ENCODE measurements around the gene ATP2B2.

ATP2B2 gene

DNA sequence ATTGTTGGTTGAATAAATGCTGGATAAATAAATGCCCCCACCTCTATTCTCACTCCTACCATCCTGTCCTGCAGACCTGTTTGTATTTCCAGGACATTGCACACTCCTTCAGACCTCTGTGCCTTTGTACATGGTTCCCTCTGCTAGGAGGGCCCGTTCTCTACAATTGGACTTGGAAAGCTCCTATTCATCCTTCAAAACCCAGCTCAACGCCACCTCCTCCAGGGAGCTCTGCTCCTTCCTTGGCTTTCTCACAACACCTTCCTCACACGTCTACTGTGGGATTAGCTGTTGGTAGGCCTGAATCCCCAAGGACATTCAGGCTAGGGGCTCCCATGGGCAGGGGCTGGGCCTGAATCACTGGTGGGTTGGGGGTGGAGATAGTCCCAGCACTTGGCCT lies 105.8 kb downstream of the ATP2B2 start:
- no peak overlapping the region for H3K4me3 ChIP-seq (ENCODE audit: low read length)
- H3K4me2 ChIP-seq (ENCODE audit: low read length), result no peak overlapping the region
- no peaks in the 10 kb centered on the region for H3K36me3 ChIP-seq (ENCODE audit: insufficient read depth, low read length)
- H3K9me3 ChIP-seq (replicated peaks; ENCODE audit: low read length), result no peaks in the 10 kb centered on the region
- H3K9ac ChIP-seq (ENCODE audit: low read depth, low read length), result no peak overlapping the region
- peaks cover 60% of the 10 kb centered on the region for H3K27me3 ChIP-seq (ENCODE audit: control insufficient read depth, insufficient read depth, low read length)
- no peaks in the 10 kb centered on the region for H3K4me1 ChIP-seq (ENCODE audit: control insufficient read depth, insufficient read depth, low read length)

DNA sequence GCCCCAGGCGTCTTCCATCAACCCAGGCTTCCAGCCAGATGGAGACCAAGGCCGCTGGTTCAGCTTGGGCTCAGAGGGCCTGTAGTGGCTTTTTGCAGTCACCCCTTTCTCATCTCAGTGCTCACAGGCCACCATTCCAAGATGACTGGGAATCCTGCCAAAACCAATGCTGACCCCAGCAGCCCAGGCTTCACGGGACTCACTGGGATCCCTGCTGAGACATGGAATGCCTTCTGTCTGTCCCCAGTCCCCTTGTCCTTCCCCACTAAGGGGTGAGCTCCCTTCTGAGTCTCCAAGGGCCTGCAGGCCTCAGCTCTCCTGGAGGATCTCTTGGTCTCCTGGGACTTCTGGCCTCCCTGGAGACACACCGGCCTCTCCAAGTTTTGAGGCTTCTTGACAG lies 107.0 kb downstream of the ATP2B2 start:
- Histone ChIP-seq H3K4me3 (ENCODE audit: low read length) (no peak overlapping the region), H3K9me3 (replicated peaks; ENCODE audit: low read length) (no peaks in the 10 kb centered on the region), H3K4me2 (ENCODE audit: low read length) (no peak overlapping the region), H3K36me3 (ENCODE audit: insufficient read depth, low read length) (no peaks in the 10 kb centered on the region), H3K27me3 (ENCODE audit: control insufficient read depth, insufficient read depth, low read length) (peaks cover 54% of the 10 kb centered on the region), H3K4me1 (ENCODE audit: control insufficient read depth, insufficient read depth, low read length) (no peaks in the 10 kb centered on the region), H3K9ac (ENCODE audit: low read depth, low read length) (no peak overlapping the region)

DNA sequence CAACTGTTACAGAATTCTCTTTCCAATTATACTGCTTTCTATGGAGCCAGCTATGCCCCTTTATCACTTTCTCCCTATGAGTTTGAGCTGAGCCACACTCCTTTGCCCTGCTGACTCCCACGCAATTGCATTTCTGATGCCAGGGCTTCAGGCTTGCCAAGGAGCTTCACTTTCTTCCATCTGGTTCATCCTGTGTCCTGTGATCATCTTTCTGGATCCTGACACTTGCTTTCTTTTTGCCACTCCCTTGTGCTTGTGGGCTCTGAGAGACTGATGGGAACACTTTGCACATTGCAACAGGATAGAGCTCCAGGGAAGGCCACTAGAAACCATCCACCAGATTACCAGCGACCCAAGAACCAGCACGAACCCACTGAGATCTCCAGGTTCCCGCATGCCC lies 107.5 kb downstream of the ATP2B2 start:
- no peaks in the 10 kb centered on the region for H3K4me1 ChIP-seq (ENCODE audit: control insufficient read depth, insufficient read depth, low read length)

DNA sequence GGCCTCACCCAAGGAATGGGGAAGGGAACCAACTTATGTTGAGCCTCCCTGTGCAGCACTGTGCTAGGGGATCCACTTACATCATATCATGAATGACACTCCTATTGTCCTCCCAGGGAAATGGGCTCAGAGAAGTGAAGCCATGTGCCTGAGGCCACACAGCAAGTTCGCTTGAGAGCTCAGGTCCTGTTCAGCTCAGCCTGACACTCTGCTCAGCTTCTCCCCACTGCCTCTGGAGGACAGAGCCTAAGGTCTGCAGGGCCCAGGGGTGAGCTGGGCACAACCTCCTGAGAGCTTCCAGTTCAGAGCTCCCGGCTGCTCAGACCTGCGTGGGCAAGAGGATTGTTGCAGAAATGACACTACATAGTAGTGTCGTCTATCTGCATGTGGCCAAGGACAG lies 108.5 kb downstream of the ATP2B2 start:
- Histone ChIP-seq H3K4me1 (ENCODE audit: control insufficient read depth, insufficient read depth, low read length) (no peaks in the 10 kb centered on the region), H3K9ac (ENCODE audit: low read depth, low read length) (no peak overlapping the region), H3K4me3 (ENCODE audit: low read length) (no peak overlapping the region), H3K4me2 (ENCODE audit: low read length) (no peak overlapping the region), H3K36me3 (ENCODE audit: insufficient read depth, low read length) (no peaks in the 10 kb centered on the region), H3K9me3 (replicated peaks; ENCODE audit: low read length) (no peaks in the 10 kb centered on the region), H3K27me3 (ENCODE audit: control insufficient read depth, insufficient read depth, low read length) (peaks cover 48% of the 10 kb centered on the region)

More for the DNA sequence above, 107.5 kb downstream of the ATP2B2 start:
- H3K4me3 ChIP-seq (ENCODE audit: low read length), result no peak overlapping the region
- H3K9me3 ChIP-seq (replicated peaks; ENCODE audit: low read length), result no peaks in the 10 kb centered on the region
- H3K27me3 ChIP-seq (ENCODE audit: control insufficient read depth, insufficient read depth, low read length), result peaks cover 52% of the 10 kb centered on the region
- H3K9ac ChIP-seq (ENCODE audit: low read depth, low read length), result no peak overlapping the region
- no peak overlapping the region for H3K4me2 ChIP-seq (ENCODE audit: low read length)
- H3K36me3 ChIP-seq (ENCODE audit: insufficient read depth, low read length), result no peaks in the 10 kb centered on the region

DNA sequence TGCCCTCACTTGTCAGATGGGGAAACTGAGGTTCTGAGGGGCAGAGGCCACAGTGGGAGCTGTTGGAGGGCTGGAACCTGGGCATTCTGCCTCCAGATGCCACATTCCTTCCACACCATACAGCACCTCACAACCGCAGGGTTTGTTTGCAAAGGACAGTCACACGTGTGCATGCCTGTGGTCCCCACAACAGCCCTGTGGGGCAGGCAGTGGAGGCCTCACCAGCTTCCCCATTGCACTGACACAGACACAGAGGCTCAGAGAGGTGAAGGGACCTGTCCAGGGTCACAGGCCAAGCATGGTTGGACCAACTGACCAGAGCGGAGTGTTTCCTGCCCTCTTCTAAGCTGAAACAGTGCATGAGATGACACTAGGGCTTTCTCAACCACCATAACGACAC lies 109.3 kb downstream of the ATP2B2 start:
- Histone ChIP-seq H3K9ac (ENCODE audit: low read depth, low read length) (no peak overlapping the region), H3K4me2 (ENCODE audit: low read length) (no peak overlapping the region), H3K9me3 (replicated peaks; ENCODE audit: low read length) (no peaks in the 10 kb centered on the region), H3K36me3 (ENCODE audit: insufficient read depth, low read length) (no peaks in the 10 kb centered on the region), H3K4me3 (ENCODE audit: low read length) (no peak overlapping the region), H3K27me3 (ENCODE audit: control insufficient read depth, insufficient read depth, low read length) (peaks cover 52% of the 10 kb centered on the region), H3K4me1 (ENCODE audit: control insufficient read depth, insufficient read depth, low read length) (no peaks in the 10 kb centered on the region)

DNA sequence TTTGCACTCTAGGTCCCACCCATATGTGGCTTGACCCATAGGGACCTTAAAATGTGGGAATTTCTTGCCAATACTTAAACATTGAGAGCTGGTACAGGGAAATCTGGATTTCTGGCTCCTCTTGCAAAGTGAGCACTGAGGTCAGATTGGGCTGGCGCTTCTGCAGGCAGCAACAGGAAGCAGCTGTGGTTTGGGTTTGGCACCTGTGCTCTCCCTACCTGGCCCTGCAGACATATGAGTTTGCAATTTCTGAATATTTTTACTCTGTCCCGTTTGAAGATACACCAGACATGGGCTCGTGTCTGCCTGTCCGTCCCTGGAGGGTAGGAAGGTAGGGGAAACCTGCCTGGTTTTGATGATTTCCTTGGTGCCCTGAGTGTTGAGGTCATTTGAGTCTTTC lies 109.7 kb downstream of the ATP2B2 start:
- Histone ChIP-seq H3K36me3 (ENCODE audit: insufficient read depth, low read length) (no peaks in the 10 kb centered on the region), H3K4me3 (ENCODE audit: low read length) (no peak overlapping the region), H3K27me3 (ENCODE audit: control insufficient read depth, insufficient read depth, low read length) (peaks cover 51% of the 10 kb centered on the region), H3K9ac (ENCODE audit: low read depth, low read length) (no peak overlapping the region), H3K4me1 (ENCODE audit: control insufficient read depth, insufficient read depth, low read length) (no peaks in the 10 kb centered on the region), H3K9me3 (replicated peaks; ENCODE audit: low read length) (no peaks in the 10 kb centered on the region), H3K4me2 (ENCODE audit: low read length) (no peak overlapping the region)

DNA sequence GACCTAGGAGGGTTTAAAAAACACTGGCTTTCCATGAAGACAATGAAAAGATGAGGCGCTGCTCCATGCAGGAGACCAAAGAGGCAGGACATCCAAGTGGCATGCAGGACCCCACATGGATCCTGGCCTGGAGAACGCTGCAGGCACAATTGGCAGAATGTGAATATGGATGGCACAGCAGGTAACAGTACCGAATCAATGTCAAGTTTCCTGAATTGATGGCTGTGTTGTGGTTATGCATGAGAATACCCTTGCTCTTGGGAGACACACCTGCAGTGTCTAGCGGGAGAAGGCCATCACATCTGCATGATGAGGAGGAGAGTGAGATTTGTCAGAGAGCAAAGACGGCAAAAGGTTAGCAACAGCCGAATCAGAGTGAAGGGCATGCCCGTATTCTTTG lies 110.2 kb downstream of the ATP2B2 start:
- Histone ChIP-seq H3K9ac (ENCODE audit: low read depth, low read length) (no peak overlapping the region), H3K9me3 (replicated peaks; ENCODE audit: low read length) (no peaks in the 10 kb centered on the region), H3K4me1 (ENCODE audit: control insufficient read depth, insufficient read depth, low read length) (no peaks in the 10 kb centered on the region), H3K36me3 (ENCODE audit: insufficient read depth, low read length) (no peaks in the 10 kb centered on the region), H3K4me3 (ENCODE audit: low read length) (no peak overlapping the region), H3K27me3 (ENCODE audit: control insufficient read depth, insufficient read depth, low read length) (peaks cover 51% of the 10 kb centered on the region), H3K4me2 (ENCODE audit: low read length) (no peak overlapping the region)

DNA sequence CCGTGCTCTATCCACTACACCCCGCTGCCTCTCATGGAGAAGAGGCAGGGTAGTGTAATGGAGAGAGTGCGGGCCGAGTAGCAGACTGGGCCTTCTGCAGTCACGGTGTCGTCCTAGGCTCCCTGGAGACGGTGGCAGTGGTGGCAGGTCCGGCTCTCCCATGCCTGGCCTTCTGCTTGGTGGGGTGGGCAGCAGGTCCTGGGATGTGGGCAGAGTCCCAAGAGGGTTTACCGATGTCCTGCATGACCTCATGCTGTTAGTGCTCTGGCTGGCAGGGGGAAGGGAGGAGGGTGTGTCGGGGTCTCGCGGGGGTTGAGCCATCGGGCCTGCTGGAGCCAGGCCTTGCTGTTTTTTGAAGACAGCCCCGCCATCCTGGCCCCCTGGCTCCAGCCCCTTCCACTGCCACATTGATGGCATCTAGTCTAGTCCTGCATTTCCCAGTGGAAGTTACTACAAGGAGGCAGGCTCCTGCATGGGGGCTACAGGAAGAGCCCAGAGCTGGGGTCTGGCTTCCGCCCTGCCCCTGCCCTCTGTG lies 110.8 kb downstream of the ATP2B2 start:
- no peak overlapping the region for H3K4me3 ChIP-seq (ENCODE audit: low read length)
- no peaks in the 10 kb centered on the region for H3K4me1 ChIP-seq (ENCODE audit: control insufficient read depth, insufficient read depth, low read length)
- no peaks in the 10 kb centered on the region for H3K9me3 ChIP-seq (replicated peaks; ENCODE audit: low read length)
- H3K27me3 ChIP-seq (ENCODE audit: control insufficient read depth, insufficient read depth, low read length), result peaks cover 51% of the 10 kb centered on the region
- no peaks in the 10 kb centered on the region for H3K36me3 ChIP-seq (ENCODE audit: insufficient read depth, low read length)
- H3K9ac ChIP-seq (ENCODE audit: low read depth, low read length), result no peak overlapping the region
- H3K4me2 ChIP-seq (ENCODE audit: low read length), result no peak overlapping the region

DNA sequence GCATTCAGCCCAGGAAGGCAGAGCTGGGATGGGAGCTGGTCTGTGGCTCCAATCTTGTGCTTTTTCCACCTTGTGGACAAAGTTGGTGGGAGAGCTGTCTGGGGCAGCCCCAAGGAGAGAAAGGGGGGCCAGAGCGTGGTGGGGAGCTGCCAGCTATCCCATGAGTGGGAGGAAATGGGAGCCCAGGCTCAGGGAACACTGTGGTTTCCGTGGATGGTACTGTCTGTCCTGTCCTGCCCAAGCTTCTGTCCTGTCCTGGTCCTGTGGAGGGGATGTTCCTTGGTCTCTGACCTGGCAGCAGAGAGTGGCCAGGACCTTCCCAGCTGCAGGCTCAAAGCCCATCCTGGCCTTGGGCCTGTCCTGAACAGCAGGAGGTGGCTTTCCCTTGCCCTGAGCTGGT lies 111.9 kb downstream of the ATP2B2 start:
- Histone ChIP-seq H3K4me1 (ENCODE audit: control insufficient read depth, insufficient read depth, low read length) (no peaks in the 10 kb centered on the region), H3K4me2 (ENCODE audit: low read length) (no peak overlapping the region), H3K27me3 (ENCODE audit: control insufficient read depth, insufficient read depth, low read length) (peaks cover 41% of the 10 kb centered on the region), H3K4me3 (ENCODE audit: low read length) (no peak overlapping the region), H3K9ac (ENCODE audit: low read depth, low read length) (no peak overlapping the region), H3K9me3 (replicated peaks; ENCODE audit: low read length) (peaks cover 3% of the 10 kb centered on the region), H3K36me3 (ENCODE audit: insufficient read depth, low read length) (no peaks in the 10 kb centered on the region)

DNA sequence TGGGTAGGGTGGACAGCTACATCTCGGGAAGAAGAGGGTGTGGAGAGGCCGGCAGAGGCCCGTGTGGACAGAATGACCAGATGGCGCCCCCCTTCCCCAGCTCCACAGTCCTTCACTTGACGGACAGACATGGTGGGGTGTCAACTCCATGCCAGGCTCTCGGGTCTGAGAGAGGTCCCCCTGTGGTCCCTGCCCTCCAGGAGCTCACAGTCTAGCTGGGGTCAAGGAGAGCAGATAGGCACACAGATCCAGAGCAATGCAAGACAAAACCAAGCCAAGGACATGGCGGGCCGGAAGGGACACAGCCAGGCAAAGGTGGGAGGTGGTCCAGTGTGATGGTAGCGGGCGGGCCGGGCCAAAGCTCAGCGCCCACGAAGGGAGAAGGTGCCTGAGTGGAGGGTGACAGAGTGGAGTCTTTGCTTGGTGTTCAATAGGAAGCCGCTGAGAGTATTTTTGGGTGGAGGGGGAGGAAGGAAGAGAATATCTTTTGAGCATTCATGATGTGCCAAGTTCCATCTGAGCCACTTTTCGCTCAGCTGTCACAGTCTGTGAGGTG lies 112.4 kb downstream of the ATP2B2 start:
- H3K4me3 ChIP-seq (ENCODE audit: low read length), result no peak overlapping the region
- no peak overlapping the region for H3K4me2 ChIP-seq (ENCODE audit: low read length)
- H3K4me1 ChIP-seq (ENCODE audit: control insufficient read depth, insufficient read depth, low read length), result no peaks in the 10 kb centered on the region
- peaks cover 8% of the 10 kb centered on the region for H3K9me3 ChIP-seq (replicated peaks; ENCODE audit: low read length)
- peaks cover 40% of the 10 kb centered on the region for H3K27me3 ChIP-seq (ENCODE audit: control insufficient read depth, insufficient read depth, low read length)
- H3K36me3 ChIP-seq (ENCODE audit: insufficient read depth, low read length), result no peaks in the 10 kb centered on the region
- H3K9ac ChIP-seq (ENCODE audit: low read depth, low read length), result no peak overlapping the region

DNA sequence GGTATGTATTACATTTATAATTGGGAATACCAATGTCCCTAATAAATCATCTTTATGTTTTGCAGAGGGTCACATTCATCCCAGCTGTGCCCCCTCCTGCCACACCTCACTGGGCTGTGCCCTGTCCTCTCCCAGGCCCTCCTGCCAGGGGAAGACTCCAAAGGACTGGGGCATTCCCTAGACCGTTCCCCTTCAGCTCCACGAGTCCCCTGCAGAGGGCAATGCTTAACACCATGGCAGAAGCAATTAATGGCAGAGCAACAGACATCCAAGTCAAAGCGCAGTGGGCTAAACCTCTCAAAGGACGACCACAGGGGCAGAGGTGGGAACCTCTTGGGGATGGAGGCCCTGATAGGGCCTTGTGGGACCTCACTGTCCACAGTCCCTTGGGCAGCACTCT lies 113.1 kb downstream of the ATP2B2 start:
- H3K4me3 ChIP-seq (ENCODE audit: low read length), result no peak overlapping the region
- H3K27me3 ChIP-seq (ENCODE audit: control insufficient read depth, insufficient read depth, low read length), result peaks cover 36% of the 10 kb centered on the region
- no peaks in the 10 kb centered on the region for H3K36me3 ChIP-seq (ENCODE audit: insufficient read depth, low read length)
- no peaks in the 10 kb centered on the region for H3K4me1 ChIP-seq (ENCODE audit: control insufficient read depth, insufficient read depth, low read length)
- no peak overlapping the region for H3K4me2 ChIP-seq (ENCODE audit: low read length)
- peaks cover 15% of the 10 kb centered on the region for H3K9me3 ChIP-seq (replicated peaks; ENCODE audit: low read length)
- no peak overlapping the region for H3K9ac ChIP-seq (ENCODE audit: low read depth, low read length)

DNA sequence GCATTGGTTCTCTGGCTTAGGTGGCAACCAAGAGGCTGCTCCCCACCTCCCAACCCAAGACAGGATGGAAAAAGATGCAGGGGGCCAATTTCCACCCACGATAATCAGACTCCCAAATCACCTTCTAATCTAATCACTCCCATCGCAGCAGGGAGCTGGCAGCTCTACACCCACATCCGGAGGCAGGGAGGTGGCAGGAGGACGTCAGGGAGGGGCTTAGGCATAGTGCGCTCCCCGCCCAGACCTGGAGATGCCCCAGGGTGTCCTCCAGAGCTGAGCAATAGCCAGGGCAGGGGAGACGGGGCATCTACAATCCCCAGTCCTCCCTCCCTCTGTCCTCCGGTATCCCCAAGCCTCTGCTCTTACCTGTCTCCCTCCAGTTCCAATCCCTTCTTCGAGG lies 114.0 kb downstream of the ATP2B2 start:
- Histone ChIP-seq H3K4me2 (ENCODE audit: low read length) (no peak overlapping the region), H3K4me3 (ENCODE audit: low read length) (no peak overlapping the region), H3K27me3 (ENCODE audit: control insufficient read depth, insufficient read depth, low read length) (peaks cover 32% of the 10 kb centered on the region), H3K9me3 (replicated peaks; ENCODE audit: low read length) (peaks cover 23% of the 10 kb centered on the region), H3K36me3 (ENCODE audit: insufficient read depth, low read length) (no peaks in the 10 kb centered on the region), H3K4me1 (ENCODE audit: control insufficient read depth, insufficient read depth, low read length) (no peaks in the 10 kb centered on the region), H3K9ac (ENCODE audit: low read depth, low read length) (no peak overlapping the region)
